ENCODE measurements around the gene MAPKBP1.

The MAPKBP1 gene

GRCh38 chr15:41810651-41811431, 36.6 kb downstream of the MAPKBP1 start:
- DNase-seq: no peak

- peak; percentile 62 for DNase-seq
Measured at GRCh38 chr15:41811432-41812195, 37.3 kb downstream of the MAPKBP1 start.

GRCh38 chr15:41812820-41813375, 38.6 kb downstream of the MAPKBP1 start:
- no peak for DNase-seq

DNA sequence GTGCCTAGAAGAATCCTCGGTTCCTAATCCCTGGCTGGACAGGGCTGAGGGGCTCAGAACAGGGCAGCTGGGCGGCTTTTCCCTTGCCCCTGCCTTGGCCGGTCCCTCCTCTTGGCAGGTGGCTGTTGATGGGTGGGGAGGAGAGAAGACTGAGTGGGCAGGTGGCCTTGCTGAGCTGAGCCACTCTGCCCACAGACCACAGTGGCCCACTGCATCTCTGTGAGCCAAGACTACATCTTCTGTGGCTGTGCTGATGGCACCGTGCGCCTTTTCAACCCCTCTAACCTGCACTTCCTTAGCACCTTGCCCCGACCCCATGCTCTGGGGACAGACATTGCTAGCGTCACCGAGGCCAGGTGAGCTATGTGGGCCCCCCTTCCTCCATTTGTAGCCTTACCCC, 39.1 kb downstream of the MAPKBP1 start:
- DNase-seq: no peak

DNA sequence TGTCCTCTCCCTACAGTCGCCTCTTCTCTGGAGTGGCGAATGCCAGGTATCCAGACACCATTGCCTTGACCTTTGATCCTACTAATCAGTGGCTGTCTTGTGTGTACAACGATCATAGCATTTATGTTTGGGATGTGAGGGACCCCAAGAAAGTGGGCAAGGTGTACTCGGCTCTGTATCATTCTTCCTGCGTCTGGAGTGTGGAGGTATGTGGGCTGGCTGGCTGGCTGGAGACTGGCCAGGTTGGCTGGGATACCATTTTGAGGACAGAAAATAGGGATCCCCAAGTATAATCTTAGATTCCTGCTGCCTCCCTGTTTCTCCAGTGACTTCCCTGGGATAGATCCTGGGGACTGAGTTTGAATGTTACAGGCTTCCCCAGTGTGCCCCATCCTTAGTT, 40.2 kb downstream of the MAPKBP1 start:
- no peak for DNase-seq

- no peak for DNase-seq
Measured at GRCh38 chr15:41816788-41817187, 42.5 kb downstream of the MAPKBP1 start.

GRCh38 chr15:41817327-41817726, 43.0 kb downstream of the MAPKBP1 start:
- no peak for DNase-seq

DNA sequence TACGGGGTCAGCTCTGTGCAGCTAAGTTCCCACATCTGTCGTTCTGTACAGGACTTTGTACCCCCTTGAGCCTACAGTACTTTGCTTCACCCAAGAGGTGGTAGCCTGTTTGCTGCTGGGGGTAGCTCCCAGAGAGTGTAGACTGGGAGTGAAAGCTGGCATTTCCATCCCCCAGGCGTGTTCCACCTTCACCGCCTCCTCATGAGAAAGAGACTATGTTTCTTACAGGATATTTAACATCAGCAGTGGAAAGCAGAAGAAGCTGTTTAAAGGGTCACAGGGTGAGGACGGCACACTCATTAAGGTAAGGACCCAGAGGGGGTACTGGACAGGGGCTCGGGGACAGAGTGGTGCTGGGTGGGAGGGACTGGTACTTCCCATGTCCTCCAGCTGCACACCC, 43.5 kb downstream of the MAPKBP1 start:
- DNase-seq: no peak

- DNase-seq: no peak
Measured at GRCh38 chr15:41819455-41820050, 45.3 kb downstream of the MAPKBP1 start.

- no peak for DNase-seq
Measured at GRCh38 chr15:41820791-41821423, 46.6 kb downstream of the MAPKBP1 start.

GRCh38 chr15:41821831-41822230, 47.5 kb downstream of the MAPKBP1 start:
- DNase-seq: no peak

DNA sequence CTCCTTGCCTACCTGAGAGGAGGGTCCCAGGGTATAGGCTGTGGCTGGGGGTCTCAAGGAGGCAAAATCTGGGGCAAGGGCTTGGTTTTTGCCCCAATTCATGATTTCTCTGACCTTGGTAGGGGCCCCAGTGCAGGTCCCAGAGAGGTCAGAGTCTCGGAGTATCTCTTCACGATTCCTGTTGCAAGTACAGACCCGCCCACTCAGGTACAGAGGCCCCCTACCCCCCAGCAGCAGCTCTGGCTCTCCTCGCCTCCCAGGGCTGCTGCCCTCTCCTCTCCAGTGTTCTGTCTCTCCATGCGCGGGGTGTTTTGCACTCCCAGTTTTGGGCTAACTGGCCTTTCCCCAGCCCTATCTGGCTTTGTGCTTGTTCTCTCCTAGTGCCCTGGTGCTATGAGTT, 48.2 kb downstream of the MAPKBP1 start:
- no peak for DNase-seq

- no peak for DNase-seq
Measured at GRCh38 chr15:41822957-41823356, 48.7 kb downstream of the MAPKBP1 start.

- no peak for DNase-seq
Measured at GRCh38 chr15:41823502-41823901, 49.2 kb downstream of the MAPKBP1 start.

DNA sequence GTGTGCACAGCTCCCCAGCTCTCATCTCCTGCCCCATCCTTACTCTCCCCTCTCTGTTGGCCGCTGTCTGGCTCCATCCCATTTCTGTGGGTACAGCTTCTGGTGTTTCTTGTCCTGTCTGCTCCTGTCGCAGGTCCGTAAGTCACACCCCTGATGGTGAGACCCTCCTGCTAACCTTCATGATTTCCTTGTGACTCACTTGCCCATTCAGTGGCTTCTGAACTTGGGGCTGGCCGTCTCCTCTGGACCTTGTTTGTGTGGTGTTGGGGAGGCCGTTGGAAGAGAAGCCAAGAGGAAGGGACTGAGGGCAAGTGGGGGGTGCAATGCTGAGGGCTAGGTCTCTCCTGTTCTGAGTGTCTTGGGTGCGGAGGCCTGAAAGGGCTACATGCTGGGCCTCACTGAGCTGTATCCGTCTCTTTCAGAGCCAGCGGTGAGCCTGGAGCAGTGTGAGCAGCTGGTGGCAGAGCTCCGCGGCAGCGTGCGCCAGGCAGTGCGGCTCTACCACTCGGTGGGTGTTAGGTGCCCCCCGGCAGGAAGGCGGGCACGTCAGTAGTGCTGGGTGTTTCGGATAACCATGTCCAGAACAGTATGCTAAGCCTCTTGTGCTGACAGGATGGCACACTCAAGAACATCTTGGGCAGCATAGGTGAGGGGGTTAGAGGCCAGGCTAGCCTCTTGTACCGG, 49.9 kb downstream of the MAPKBP1 start:
- DNase-seq: no peak

DNA sequence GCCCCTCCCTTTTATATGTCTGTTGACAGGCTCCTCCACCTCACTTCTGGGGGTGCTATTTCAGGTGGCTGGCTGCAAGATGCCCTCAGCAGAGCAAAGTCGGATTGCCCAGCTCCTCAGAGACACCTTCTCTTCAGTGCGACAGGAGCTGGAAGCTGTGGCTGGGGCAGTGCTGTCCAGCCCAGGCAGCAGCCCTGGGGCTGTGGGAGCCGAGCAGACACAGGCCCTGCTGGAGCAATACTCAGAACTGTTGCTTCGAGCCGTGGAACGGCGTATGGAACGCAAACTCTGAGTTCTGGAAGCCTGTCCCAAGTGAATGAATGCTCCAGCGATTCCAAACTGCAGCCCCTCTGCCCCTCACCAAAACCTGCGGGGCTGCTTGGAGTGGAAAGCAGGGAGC, 50.9 kb downstream of the MAPKBP1 start:
- no peak for DNase-seq

DNA sequence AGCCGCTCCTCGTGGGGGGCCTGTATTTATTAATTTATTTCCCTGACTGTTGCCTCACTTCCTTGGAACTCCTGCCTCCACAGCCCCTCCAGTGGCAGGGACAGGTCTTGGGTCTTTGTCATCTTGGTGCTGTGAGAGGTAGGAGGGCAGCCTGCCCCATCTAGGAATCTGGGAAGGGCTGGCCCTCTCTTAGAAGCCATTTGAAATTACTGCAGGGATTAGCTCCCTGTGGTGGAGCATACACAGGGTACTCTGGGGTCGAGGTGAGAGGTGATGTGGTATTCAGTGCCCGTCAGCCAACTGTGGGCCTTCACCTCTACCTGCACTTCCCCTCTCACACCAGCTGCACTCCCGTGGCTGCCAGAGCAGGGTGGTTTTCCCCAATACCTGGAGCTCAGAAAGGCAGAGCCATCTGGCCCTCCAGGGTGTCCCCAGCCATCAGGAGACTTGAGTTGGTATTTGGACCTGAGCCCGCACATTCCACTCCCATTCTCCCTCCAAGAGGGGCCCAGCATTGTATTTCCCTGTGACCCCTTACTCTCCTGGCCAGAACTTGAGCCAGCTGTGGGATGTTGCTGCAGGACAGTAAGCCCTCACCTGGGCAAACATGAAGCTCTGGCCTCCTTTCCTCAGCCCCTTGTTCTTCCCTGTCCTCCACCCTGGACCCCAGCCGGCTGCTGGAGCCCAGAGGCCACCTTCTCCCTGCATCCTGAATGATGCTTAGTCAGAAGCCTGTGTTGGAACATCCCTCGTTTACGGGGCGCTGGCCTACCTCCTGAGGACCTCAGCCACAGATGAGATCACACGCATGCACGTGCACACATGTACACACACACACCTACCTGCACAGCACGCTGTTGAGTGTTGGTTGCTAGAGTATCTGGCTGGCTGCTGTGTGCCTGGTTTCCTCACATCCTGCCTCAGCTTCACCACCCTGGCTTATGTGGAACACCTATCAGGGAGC, 51.6 kb downstream of the MAPKBP1 start:
- no peak for DNase-seq

DNA sequence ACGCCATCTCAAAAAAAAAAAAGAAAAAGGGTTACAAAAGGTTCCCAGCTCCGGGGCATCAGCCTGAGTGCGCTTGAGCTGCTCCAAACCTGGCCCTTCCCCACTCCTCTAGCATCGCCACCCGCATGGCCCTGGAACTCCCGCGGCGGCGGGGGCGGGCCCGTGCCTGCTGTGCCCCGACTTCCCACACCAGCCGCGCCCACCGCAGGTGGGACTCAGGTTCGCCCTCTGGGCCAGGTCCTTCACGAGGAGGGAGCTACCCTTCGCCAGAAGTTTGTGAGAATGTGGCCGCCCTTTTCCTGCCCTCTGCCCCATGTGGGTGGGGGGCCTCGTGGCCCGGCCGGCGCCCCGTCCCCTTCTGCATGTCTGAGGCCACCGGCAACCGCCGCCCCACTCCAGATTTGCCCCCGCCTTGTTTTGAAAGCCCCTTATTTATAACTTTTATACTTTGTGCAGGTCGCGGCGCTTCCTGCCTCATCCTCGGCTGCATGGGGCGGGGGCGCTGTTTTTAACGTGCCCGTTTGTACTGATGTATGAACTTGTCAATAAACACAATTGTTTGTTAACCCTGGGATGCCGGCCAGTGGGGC, 53.1 kb downstream of the MAPKBP1 start:
- DNase-seq: peak; percentile 41

DNA sequence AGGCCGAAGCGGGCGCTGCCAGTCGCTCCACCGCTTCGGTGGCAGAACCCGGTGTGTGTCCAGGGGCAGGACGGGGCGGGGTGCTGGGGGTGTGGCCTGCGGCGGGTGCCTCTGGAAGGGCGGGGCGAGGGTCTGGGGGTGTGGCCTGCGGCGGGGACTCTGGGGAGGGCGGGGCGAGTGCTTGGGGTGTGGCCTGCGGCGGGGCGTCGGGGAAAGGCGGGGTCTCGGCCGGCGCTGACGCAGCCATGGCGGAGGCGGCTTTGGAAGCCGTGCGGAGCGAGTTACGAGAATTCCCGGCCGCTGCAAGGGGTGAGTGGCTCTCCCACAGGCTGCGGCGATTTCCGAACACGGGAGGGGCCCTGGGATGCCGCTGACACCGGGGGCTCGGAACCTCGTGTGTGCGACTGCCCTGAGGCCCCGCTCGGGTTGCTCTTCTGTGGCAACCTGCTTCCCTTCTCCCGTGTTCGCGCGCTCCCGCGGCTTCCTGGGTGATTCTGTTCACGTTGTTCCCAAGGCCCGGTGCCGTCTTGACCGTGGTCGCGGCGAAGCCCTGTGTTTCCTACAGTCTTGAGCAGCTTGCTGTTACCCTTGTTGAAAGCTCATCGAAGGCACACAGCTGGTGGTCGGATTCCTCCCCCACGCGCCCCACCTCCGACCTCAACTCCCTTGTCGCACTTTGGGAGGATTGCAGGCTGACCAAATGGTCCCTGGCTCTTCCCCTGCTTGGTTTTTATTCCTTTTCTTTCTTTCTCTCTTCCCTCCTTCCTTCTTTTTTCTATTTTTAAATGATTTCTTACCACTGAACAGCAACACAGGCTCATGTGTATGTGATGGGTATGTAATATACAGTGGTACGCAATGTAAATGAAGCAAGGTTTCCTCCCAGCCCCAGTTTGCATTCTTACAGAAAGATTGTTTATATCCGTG, 53.9 kb downstream of the MAPKBP1 start, which contains the start of gene JMJD7:
Gene JMJD7 (plus strand): TSS at position 213 of the 927 bp plus-strand sequence. CDS start 33 bp downstream, at position 246.
- peak; percentile 95 for DNase-seq

- DNase-seq: no peak
Measured at GRCh38 chr15:41828807-41829141, 54.5 kb downstream of the MAPKBP1 start.

Data from effector CD8-positive, alpha-beta T cell (primary cell).